ENCODE data around the gene METTL21A.

METTL21A gene

GRCh38 chr2:207624185-207625013, 795 bp downstream of the METTL21A start:
- DNase-seq (ENCODE audit: low read depth) = peak; percentile 60

- DNase-seq (ENCODE audit: low read depth) = no peak
These were observed 3.6 kb downstream of the METTL21A start for GRCh38 chr2:207621501-207622039.

GRCh38 chr2:207619764-207620203, 5.4 kb downstream of the METTL21A start:
- DNase-seq (ENCODE audit: low read depth) = no peak

GRCh38 chr2:207617011-207617671, 8.1 kb downstream of the METTL21A start:
- no peak for DNase-seq (ENCODE audit: low read depth)

- DNase-seq (ENCODE audit: low read depth) = no peak
These were observed 9.0 kb downstream of the METTL21A start for GRCh38 chr2:207616185-207616584.

GRCh38 chr2:207614824-207615223, 10.4 kb downstream of the METTL21A start:
- no peak for DNase-seq (ENCODE audit: low read depth)

GRCh38 chr2:207612714-207613113, 12.5 kb downstream of the METTL21A start:
- no peak for DNase-seq (ENCODE audit: low read depth)

GRCh38 chr2:207606829-207607228, 18.4 kb downstream of the METTL21A start:
- no peak for DNase-seq (ENCODE audit: low read depth)

- no peak for DNase-seq (ENCODE audit: low read depth)
These were observed 18.8 kb downstream of the METTL21A start for GRCh38 chr2:207606399-207606798.

GRCh38 chr2:207603486-207603885, 21.7 kb downstream of the METTL21A start:
- no peak for DNase-seq (ENCODE audit: low read depth)

- no peak for DNase-seq (ENCODE audit: low read depth)
These were observed 23.4 kb downstream of the METTL21A start for GRCh38 chr2:207601774-207602173.

- no peak for DNase-seq (ENCODE audit: low read depth)
These were observed 25.0 kb downstream of the METTL21A start for GRCh38 chr2:207600231-207600630.

- DNase-seq (ENCODE audit: low read depth) = no peak
These were observed 25.6 kb downstream of the METTL21A start for GRCh38 chr2:207599636-207600035.

- DNase-seq (ENCODE audit: low read depth) = no peak
These were observed 30.5 kb downstream of the METTL21A start for GRCh38 chr2:207594731-207595130.

- no peak for DNase-seq (ENCODE audit: low read depth)
These were observed 30.9 kb downstream of the METTL21A start for GRCh38 chr2:207594264-207594663.

GRCh38 chr2:207593277-207593676, 31.9 kb downstream of the METTL21A start:
- DNase-seq (ENCODE audit: low read depth) = no peak

- DNase-seq (ENCODE audit: low read depth) = no peak
These were observed 36.1 kb downstream of the METTL21A start for GRCh38 chr2:207589143-207589542.

GRCh38 chr2:207587305-207587704, 37.9 kb downstream of the METTL21A start:
- DNase-seq (ENCODE audit: low read depth) = no peak

GRCh38 chr2:207584952-207585351, 40.2 kb downstream of the METTL21A start:
- DNase-seq (ENCODE audit: low read depth) = no peak

GRCh38 chr2:207571370-207571769, 53.8 kb downstream of the METTL21A start:
- DNase-seq (ENCODE audit: low read depth) = no peak

GRCh38 chr2:207567671-207568070, 57.5 kb downstream of the METTL21A start:
- no peak for DNase-seq (ENCODE audit: low read depth)

GRCh38 chr2:207565736-207566500, 59.3 kb downstream of the METTL21A start:
- DNase-seq (ENCODE audit: low read depth) = no peak
